NCI-H128 (cell line): ENCODE measurements around the gene HIBADH.
"Not testable (repeated sequence)": the region's sequence is repeated elsewhere in the genome, so short reads cannot be mapped to it uniquely, and the experiment has no call there.

Experiments
- DNase-seq: peaks from one replicate; lab custom pipeline; 2025; ENCODE audit not compliant: unreplicated experiment; lab: John Stamatoyannopoulos, UW

Gene HIBADH

DNA sequence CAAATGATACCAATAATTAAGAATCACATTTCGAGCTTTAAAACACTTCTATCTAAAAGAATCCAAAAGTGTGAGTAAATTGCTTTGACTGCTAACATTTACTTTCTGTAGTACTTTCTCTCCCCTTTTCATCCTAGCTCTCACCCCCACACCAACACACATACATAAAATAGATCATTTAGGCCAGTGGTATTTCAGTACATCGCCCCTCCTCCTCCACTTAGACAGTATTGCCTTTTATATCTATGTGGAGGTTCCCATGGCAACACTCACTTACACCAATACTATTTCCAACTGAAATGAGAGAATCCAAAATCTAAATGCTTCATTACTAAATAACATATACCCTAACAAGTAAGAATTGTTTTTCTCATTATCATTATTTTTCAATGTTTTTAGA lies 58.9 kb downstream of the HIBADH start:
- DNase-seq = no peak

DNA sequence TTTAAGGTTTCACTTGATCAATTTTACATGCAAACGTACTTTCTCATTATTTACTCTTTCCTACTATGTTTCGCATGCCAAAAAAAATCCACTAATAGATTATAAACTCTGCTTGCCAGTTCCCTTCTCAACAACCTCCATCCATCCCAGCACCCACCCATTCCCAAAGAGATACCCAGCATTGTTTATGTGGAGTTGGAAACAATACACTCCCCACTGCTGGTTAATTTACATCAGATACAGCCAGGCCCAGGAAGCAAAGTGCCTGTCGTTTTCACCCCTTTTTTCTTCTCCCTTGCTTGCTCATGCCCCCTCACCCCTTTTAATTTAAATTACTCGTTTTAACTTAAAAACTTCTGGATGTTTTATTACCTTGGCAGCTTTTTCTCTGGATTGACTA lies 59.9 kb downstream of the HIBADH start:
- DNase-seq = no peak

DNA sequence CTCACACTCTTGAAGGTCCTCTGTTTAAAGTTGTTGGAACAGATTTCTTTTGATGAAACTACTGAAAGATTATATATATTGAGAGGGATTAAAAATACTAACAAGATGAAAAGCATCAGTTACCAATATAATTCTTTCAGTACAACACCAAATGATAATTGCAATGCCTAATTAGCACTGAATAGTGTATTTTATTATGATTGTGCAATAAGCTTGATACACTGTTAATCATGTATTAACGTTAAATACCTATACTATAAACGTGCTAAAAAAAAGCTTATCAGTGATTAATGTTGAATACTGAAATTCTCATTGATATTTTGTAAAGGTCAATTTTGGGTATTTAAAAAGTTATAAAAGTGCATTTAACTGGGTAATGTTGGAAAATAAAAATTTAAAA lies 61.5 kb downstream of the HIBADH start:
- DNase-seq = no peak

DNA sequence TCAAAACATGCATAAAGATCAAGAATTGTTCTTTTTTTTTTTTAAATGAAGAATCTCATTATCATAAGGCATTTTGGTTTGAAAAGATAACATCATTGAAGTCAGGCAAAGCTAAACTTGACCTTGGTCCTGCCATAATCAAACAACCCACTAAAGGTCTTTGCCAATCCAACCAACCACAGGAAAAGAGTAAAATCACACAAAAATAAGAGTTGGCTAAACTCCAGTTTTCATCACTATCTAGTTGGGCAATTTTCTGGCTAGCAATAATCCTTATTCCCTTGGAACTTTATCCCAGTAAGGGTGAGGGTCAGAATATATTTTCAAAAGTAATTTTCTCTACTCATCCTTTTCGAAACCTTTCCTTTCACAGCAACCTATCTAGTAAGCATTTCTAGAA lies 62.4 kb downstream of the HIBADH start:
- DNase-seq = no peak

DNA sequence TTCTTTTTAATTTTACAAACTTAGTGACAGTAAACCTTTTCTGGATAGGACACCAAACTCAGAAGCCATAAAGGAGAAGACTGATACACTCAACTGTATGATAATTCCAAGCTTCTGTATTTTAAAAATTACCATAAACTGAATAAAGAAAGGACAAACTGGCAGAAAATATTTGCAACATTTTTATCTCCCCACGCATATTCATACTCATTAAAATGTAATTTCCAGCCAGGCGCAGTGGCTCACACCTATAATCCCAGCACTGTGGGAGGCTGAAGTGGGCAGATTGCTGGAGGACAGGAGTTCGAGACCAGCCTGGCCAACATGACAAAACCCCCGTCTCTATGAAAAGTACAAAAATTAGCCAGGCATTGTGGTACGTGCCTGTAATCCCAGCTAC lies 67.7 kb downstream of the HIBADH start:
- no peak for DNase-seq

DNA sequence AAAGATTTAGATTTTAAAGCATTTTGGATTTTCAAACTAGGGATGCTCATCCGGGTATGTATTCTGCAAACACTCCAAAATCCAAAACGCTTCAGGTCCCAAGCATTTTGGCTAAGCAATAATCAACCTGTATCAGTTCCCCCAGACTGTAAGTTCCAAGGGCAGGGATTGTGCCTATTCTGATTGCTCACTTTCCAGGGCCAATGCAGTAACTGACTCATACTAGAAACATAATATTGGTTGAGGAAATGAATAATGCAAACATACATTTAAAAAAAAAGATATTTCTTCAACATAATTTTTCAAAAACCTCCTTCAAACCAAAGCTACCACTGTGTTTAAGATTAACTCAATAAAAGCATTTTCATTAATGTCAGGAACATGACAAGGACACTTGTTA lies 69.5 kb downstream of the HIBADH start:
- DNase-seq = no peak

DNA sequence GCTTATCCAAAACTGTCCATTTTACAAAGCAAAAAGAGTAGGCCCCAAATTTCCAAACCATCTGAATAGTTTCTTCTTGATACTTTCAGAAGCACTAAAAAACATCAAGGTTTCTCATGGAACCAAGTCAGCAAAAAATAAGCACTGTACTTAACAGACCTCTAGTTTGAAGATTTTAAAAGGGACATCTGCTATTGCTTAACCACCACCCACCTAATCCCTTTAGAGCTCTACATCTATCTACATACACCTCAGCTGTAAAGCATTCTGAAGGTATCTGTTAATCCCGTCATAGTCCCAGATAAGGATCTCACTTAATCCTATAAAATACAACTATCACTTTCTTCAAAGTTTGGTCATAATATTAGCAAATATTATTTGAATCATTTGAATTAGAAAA lies 72.3 kb downstream of the HIBADH start:
- DNase-seq = no peak

DNA sequence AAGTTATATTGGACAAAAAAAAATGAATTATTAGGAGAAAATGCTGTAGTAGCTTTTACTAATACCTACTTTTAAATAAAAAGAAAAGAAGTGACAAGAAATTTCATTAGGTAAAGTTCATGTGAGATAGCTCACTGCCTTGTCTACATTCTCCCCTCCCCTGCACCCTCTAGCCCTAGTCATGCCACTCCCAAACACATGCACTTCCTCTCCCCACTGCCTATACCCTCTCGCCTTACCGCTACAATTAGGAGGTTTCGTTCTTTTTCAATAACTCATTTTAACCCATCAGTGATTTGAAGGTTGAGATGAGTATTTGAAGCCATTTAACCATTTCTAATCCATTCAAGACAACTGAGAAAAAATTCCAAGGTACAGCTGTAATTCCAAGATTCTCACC lies 75.3 kb downstream of the HIBADH start:
- DNase-seq = no peak

DNA sequence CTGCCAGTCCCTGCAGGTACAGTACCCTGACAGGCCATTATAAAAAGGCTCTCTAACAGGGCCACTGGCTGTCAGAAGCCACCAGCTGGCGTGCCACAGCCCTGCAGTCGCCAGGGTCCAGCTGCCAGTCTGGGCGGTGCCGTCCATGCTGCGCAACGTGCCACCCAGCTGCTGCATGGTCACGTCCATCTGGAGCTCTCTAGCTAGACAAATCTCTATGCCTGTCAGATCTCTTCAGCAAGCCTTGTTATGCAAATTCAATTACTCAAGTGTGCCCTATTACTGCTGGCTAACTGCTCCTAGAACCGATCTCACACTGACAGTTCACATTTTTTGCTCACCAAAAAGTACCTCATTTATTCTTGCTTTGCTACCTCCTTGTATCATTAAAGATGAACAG lies 75.9 kb downstream of the HIBADH start:
- DNase-seq = peak; percentile 20

DNA sequence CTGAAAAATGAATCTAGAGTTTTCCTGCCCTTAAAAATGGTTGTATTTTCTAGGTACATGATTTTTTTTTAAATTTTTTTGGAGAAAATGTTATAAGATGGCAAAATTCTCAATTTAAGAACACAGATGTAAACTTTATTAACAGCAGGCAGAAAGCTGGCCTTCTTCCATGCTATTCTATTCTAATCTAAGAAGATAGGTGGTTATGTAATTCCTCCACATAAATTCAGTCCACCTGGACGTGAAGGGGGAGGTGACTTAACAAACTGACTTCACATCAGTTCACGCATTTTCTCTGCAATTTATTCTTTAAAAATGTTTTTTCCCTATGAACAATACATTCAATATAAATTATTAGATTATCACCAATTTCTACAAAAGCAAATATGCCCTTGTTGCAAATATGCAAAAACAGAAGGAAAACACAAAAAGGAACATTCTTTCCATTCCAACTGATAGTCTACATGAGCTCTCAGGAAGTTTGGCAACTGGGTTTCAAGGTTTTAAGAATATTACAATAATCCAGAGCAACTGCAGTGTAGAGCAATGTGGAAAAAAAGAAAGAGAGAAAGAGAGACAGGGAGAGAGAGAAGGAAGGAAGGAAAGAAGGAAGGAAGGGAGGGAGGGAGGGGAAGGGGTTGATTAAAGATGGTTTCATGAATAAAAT lies 76.8 kb downstream of the HIBADH start:
- DNase-seq = no peak

DNA sequence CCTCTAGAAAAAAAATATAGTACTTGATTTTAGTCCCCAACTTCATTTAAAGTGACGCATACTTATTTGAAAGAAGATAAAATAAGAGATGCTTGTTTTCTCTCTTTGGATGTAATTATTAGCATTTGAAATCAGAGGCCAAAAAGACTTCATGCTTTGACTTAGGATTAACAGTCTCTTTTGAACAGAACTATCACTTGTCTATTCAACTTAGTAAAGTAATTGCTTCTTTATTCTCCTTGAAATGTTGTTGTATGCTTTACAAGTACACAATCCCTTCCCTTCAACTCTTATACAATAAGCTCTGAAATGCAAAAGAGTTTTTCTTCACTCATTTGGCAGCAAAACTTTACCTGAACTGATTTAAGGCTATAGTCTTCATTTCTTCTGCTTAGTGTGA lies 80.8 kb downstream of the HIBADH start:
- no peak for DNase-seq

DNA sequence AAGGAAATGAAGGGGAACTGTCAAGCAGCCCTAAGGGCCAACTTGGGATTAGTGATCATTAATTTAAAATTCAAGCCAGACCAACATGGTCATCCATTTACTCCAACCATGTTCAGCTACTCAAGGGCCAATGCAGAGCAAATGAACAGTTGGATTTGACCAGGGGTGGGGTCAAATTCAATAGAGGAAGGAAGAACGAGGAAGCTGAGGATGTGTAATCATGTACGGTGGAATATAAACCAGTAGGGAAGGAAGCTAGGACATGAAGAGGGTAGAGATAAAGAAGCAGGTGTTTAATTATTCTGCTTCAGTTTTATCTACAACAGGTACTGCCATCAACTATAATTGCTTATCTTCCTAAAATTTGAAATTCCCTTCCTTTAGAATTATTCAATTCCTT lies 81.6 kb downstream of the HIBADH start:
- DNase-seq = no peak

DNA sequence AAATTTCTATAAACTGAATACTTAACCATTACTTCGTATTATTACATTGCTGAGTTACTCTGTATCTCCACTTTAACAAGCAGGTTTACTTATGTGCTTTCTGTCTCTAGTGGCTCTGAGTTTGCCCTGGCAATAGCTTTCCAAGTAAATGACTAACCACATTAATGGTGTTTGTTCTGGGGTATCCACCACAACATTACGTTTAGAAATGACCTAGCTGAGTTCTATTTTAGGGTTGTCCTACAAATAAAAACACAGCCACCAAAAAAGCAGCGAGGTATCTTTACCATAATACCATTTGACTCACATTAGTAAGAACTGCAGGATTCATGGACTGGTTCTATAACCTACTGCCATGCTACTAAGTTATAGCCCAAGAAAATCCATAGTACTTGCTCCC lies 83.1 kb downstream of the HIBADH start:
- no peak for DNase-seq

DNA sequence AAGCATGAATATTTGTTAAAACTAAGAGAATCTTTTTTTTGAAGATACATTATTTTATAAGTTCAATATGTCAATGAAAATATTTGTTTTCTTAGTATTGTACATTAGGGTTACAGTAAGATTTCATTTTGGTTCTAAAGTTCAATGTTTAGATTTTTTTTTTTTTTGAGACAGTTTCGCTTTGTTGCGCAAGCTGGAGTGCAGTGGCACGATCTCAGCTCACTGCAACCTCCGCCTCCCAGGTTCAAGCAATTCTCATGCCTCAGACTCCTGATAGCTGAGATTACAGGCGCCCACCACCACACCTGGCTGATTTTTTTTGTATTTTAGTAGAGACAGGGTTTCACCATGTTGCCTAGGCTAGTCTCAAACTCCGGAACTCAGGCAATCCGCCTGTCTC lies 84.5 kb downstream of the HIBADH start:
- not testable (repeated sequence) for DNase-seq

DNA sequence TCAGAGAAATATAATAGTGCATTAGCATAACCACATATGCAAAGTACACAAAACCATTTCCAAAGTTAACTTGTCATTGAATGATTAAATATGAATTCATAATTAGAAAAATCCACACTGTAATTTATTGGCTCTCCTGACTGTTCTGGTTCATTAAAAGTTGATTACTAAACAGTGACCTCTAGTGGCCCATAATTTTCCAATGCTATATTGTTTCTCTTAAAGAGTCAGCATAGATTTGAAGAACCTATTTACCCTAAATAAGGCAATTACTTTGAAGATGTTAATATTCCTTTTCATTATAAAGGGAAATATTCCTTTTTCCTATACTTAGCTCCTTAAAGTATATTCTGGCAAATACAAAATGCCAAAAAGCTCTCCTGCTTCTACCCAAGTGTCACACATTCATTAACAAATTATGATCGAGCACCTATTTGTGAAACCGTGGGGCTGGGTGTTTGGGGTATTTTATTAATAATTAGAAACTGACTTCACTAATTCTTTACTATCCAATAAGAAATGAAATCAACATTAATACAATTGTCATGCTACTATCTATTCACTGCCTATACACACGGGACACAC lies 86.2 kb downstream of the HIBADH start:
- DNase-seq = peak; percentile 48

DNA sequence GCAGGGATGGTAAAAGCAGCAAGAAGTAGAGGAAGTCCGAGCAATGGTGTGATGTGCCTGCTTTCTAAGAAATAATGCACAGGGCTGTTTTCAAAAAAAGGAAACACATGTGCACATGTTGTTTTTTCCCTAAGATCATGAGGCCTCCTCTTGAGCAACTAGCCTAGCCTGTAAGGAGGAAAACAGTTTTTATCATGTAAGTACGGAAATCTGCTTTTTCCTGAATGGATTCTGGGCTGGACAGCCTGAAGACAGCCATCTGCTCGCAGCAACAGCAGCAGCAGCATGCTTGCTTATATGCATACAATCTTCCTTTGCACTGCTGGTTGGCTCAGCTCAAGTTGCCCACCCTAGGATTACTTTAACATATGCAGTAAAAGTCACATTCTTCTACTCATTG lies 87.1 kb downstream of the HIBADH start:
- no peak for DNase-seq

DNA sequence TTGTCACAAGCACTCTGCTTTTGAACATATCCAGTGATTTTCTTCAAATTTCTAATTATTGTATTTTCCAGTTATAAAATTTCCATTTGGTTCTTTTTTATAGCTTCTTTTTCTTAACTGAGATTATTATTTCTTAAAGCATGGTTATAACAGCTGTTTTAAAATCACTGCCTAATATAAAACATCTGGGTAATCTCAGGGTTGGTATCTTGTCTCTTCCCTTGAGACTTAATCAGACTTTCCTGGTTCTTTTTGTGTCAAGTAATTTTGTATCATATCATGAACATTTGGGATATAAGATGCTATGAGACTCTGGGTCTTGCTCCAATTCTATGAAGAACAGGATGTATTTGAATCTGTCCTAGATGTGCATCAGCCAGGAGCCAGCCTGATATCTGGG lies 93.6 kb downstream of the HIBADH start:
- DNase-seq = no peak

DNA sequence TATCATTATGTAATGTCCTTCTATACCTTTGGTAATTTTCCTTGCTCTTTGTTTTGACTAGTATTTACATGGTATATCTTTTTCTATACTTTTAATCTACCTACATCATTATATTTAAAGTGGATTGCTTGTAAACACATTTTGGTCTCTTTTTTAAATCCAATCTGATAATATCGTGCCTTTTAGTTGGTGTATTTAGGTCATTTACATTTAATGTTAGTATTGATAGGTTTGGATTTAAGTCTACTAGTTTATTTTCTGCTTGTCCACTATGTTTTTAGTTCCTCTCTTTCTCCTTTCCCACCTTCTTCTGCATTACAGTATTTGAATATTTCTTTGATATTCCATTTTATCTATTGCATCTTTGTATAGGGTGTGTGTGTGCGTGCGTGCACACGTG lies 95.4 kb downstream of the HIBADH start:
- no peak for DNase-seq

DNA sequence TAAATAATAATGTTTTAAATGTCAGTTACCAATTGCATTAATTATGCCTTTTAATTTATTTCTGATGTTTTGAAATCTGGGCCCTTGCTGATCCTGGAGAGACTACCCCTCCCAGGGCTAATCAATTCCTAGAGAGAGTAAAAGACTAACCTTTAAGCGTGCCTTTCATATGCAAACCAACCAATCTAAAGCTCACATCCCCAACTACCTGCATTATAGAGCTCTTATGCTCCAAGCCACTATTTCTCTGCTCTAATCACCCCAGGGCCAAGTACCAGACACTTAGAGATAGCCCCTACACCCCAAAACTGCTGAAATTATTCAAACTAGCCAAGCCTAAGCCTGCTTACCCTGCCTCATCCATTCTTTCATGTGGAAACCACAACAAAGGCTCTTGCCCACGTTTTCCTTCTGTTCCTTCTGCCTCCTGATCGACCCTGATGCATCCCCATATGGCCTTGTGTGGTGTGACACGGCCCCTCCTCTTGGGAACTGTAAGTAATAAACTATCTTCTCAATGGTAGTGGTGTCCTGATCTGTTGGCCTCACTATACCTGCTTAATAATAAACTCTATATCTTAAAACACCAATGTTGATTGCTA lies 97.7 kb downstream of the HIBADH start:
- DNase-seq = no peak

DNA sequence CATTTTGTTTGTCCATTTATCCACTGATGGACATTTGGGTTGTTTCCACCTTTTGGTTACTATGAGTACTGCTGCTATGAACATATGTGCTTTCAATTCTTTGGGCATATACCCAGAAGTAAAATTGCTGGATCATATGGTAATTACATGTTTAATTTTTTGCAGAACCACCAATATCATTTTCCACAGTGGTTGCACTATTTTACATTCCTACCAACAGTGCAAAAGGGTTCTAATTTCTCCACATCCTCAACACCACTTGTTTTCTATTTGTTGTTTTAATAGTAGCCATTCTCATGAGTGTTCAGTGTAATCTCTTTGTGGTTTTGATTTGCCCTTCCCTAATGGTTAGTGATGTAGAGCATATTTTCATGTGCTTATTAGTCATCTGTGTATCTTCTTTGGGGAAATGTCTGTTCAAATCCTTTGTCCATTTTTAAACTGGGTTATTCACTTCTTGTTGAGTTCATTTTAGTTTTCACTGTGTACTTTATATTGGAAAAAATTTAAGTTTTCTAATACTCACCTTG lies 101.9 kb downstream of the HIBADH start:
- DNase-seq = no peak

DNA sequence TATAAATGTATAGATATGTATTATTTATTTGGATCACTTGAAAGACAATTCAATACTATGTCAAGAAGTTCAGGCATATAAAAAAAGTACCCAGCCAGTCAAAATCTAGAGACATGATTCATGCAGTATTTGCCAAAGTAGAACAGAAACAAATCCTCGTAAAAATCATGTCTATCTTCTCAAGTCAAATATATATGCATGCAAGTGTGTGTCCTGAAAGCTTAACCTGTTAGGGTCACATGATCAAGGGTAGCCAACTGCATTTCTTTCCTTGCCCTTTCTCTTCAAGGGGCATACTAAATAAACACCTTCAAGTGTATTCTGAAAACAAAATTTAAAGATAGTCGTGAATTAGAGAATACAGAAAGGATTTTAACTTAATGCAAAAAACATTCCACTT lies 107.0 kb downstream of the HIBADH start:
- no peak for DNase-seq

DNA sequence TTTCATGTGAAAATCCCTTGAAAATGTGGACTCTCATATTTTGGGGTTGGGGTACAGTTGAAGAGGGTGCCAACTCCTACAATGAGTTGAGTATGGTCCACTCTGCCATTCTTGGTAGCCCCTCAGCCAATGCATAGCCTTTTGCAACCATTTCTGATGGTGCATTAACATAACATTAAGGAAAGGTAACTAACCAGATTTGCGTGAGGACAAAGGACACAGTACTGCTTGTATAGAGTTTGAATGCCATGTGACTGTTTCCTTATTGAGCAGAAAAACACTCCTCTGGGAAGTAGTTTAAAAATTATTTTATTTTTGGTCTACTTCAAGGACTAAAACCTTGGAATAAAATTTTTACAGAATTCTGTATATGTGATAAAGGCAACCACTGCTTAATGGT lies 107.9 kb downstream of the HIBADH start:
- no peak for DNase-seq

DNA sequence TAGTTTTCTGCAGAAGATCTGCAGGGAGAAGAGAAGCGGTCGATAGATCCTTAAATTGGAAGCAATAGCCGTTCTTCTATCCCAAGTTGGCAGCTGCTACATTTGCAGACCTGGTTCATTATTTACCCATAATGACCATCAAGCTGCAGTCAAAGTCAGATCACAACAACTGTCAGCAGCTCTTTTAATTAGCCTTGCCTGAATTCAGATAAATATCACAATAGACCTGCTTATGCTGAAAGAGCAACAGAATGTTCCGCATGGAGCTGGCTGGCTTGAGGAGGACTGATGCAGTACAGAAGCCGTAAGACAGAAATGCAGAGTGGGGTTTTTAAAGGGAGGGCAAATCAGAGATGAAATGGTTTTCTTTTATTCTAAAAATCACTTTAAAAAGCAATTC lies 109.4 kb downstream of the HIBADH start:
- DNase-seq = no peak
